Pons (tissue), 1 donor: ENCODE measurements around the gene NEBL.

Experiments used
- DNase-seq: peaks from one replicate; pipeline ENCODE4 v3.0.0-alpha.2; 2016; ENCODE audit warnings: low spot score

Gene NEBL

DNA sequence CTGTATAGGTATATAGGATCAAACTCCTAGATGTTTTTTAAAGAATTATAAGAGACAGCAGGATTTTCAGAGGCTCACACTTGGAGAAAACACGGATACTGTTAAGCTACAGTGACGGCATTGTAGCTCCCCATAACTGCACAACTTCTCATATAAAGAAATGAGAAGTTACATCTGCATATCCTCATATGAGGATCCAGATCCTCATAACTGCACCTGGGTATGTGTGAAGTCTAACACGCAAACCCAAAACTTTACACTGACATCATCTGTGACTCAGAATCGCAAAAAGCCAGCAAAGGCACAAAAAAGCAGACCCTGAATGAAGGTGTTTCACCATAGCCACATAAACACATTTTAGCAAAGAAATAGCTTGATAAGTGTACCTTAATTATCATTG lies 34.1 kb downstream of the NEBL start:
- no peak for DNase-seq

DNA sequence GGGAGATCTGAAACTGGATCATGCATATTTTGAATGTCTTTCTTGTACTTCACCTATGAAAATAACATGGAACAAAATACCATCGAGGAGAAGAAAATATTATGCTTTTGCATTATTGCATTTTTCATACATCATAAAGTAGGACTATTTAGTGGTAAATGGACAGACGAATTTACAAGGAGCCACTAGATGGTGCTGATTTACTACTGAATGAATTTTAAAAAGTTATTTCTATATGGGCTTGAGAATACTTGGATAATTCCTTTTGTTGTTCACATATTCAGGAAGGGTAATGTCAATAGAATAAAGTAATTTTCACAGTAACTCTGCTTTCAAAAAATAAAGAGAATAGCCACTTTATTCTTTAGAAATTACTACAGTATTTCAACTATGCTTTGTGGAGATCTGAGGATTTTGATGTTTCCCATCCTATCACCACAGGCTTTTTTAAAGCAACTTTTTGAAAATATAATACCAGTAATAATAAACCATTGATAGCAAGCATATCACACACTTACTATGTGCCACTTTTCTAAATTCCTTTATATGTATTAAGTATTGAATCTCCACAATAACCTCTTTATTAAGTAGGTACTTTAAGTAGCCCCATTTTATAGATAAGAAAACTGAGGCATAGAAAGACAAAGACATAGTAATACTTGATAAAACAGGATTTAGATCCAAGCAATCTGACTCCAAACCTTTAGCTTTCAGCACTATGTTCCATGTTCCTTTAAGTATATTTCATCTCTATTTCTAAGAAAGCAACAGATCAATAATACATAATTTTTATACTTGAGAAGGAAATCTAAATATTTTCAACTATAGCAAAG lies 38.6 kb downstream of the NEBL start:
- DNase-seq, result peak; percentile 41

DNA sequence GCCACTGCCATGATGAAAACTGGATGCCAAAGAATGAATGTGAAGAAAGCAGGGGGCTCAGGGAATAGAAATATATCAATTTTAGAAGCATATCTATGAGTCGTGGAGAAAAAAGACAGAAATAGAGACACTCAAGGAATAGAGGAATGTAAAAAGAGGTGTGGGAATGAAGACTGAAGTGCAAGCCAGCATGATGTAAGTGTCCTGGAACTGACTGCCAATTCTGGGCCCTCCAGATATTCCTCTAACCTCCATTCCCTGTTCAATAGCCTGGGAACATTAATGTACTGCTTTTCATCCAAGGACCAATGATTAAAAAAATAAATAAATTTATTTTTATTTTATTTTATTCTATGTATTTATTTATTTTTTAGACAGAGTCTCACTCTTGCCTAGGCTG lies 40.6 kb downstream of the NEBL start:
- DNase-seq, result no peak

DNA sequence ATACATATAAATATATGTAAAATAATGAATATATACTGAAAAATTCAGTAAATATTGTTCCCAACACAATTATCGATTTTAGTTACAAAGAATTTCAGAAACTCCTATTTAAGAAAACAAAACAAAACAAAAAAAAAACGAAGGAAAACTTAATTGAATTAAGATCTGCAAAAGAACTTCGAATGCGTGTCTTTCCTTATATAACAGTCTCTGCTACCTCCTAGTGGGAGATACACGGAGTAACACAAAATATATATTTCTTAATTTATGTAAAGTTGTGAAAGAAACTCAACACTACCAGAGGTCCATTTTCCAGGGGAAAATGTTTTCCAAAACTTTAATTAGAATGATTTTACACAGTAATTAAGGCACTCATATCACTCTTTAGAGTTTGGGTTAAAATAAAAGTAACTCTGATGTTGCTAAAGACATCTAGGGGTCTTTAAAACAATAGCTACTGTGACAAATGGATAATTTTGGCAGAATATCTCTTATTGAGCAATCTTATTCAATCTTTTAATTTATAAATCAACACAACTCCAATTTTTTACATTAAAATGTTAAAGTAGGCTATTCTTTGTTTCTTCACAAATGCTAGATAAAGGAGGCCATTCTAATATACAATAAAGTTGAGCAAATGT lies 41.6 kb downstream of the NEBL start:
- DNase-seq, result peak; percentile 21

DNA sequence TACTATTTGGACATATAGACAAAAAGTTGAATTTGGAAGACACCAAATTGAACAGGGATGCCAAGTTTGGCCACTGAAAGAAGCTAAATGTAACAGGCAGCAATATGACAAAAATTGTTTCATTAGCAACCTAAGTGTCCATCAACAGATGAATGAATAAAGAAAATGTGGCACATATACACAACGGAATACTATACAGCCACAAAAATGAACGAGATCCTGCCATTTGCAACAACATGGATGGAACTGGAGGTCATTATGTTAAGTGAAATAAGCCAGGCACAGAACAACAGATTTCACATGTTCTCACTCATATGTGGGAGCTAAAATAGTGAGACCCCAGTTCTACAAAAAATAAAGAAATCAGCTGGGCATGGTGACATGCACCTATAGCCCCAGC lies 43.8 kb downstream of the NEBL start:
- no peak for DNase-seq

DNA sequence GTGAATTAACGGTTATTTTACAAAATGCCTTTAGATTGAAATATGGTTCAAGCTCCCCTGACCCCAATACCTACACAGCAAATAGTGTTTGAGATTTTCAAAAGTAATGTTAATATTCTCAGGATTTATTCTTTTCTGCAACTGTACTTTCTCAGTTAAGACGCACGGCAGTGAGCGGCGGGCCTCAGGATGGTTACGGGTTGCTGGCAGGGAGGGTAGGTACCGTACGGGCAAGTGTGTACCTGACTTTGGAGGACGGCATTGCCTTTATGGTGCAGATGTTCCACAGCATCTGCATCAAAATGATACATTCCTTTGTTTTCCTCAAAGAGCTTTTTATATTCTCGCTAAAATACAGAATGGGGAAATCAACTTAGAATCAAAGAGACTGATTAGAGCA lies 44.8 kb downstream of the NEBL start:
- DNase-seq, result no peak

DNA sequence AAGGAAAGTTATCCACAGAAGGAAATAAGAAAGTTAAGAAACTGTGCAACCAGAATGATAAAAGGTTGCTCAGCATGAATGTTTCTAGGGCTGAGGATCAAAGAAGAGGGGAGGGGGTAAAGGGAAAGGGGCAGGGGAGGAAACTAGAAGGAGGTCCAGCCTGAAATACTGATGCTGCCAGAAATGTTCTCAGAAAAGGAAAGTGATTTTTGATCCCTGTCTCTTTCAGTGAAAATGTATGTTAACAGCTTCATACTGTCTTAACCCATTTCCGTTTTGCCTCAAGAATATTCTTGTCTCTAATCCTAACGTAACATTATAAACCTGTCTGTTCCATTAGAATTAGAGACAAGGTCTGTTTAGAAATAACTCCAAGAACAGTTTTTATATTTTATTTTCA lies 49.6 kb downstream of the NEBL start:
- DNase-seq, result no peak

DNA sequence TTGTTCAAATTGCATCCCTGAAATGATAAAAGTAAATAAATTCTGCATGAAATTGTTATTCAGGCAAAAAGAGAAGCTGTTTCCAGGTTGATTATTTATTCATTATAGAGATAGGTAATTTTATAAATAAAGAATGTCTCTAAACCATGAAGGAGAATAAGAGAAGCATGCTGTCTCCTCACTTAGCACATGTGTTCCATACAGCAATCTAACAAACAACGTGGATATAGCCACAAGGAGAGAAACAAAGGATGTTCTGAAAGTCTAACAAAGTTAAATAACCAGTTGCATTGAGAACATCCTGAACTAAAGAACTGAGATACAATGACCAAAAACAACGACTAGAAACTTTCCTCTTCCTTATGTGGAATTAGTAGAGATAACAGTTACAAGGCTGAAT lies 50.8 kb downstream of the NEBL start:
- DNase-seq, result no peak

DNA sequence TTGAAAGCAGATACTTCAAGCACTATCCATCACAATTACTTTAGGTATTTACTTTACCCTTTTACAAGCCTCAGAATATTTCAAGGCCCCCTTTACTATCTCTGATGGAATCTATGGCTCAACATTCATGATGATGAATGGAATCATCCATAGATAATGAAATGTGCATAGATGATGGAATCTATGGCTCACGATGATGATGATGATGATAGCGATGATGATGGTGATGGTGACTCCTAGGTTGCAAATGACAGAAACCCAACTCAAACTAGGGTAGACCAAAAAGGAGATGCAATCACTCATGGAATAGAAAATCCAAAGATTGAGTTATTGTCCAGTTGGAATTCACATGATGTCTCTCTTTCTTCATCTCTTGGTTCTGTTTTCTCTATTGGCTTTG lies 55.7 kb downstream of the NEBL start:
- no peak for DNase-seq

DNA sequence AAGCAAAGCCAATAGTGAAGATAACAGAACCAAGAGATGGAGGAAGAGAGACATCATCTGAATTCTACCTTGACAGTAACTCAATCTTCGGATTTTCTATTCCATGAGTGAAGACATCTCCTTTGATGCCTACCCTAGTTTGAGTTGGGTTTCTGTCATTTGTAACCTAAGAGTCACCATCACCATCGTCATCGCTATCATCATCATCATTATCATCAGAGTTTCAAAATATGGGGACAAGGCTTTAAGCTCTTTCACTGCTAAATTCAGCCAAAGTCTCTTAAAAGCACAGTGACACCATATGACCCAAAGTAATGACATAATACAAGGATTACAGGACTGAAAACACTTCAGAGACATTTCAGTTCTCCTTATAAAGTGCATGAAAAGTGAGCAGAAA lies 57.2 kb downstream of the NEBL start:
- no peak for DNase-seq

DNA sequence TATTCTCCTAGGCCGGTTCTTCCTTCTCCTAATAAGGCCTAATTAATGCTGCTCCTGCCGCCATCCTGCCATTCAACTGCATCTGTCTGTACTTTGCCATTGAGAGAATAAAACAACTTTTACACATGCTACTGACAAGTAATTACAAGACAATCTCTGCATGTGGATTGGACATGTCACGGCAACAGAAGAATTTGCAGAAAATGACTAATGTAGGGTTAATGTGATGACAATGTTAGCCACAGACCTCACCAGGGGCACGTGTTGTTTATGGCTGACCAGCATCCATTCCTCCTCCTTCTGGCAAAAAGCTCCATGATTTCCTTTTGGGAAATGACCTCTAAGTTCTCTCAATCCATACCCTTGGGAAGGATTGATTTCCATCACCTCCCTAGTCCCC lies 58.0 kb downstream of the NEBL start:
- DNase-seq, result no peak

DNA sequence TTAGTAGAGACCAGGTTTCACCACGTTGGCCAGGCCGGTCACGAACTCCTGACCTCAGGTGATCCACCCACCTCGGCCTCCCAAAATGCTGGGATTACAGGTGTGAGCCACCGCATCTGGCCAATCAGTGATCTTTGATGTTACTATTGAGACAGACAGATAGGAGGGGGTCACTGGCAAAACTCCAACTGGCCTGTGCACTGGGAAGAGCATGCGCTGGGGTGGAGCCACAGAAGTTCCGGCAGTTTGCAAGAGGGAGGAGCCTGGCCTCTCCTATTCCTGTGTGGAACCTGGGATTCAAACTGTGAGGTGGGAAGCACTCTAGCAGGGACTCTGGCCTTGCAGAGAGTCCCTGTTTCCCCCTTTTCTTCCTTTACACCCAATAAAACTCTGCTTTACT lies 60.7 kb downstream of the NEBL start:
- no peak for DNase-seq

DNA sequence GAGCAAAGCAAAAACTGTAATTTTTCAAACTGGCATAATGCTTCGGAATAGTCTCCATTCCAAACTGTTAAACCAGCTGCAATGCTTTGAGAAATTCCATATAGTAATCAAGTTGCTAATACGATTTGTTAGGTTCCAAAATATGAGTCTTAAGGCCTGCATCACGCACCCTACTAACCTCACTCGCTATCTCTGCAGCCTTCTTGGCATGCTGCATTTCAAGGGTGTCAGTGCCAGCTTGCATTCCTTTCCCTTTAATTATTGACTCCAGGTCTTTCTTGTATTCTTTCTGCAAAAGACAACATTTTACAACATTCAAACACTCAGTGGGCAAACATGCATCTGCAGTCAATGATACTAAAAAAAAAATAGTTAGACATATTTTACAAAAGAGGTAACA lies 61.8 kb downstream of the NEBL start:
- no peak for DNase-seq

DNA sequence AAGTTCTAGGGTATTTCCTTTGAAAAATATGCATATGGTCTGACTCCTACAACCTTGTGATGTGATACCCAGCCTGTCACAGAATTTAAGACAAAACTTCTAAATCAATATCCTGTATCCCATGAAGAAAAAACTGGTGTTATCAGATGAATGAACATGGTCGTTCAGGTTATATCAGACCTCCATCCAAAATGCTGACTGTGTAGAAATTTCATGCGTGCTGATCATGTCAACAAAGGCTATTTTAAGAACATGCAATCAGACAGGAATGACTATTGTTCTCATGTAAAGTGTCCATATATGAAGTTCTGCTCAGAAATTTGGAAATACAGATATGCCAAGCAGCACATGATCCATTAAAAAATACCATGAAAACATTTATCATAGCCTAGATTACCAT lies 62.3 kb downstream of the NEBL start:
- DNase-seq, result no peak

DNA sequence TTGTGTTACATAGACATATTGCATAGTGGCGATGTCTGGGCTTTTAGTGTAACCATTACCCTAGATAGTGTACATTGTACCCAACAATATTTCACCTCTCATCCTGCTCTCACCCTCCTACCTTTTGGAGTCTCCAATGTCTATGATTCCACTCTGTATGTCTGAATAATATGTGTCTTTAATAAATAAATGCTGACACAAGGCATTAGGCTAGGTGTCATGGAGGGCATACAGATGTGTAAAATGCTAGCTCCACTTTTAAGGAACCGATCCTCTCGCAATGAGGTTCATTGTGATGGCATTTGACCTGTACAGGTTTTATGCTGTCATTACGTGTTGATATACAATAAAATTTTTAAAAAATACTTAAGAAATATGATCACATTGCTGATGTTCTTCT lies 74.3 kb downstream of the NEBL start:
- no peak for DNase-seq

DNA sequence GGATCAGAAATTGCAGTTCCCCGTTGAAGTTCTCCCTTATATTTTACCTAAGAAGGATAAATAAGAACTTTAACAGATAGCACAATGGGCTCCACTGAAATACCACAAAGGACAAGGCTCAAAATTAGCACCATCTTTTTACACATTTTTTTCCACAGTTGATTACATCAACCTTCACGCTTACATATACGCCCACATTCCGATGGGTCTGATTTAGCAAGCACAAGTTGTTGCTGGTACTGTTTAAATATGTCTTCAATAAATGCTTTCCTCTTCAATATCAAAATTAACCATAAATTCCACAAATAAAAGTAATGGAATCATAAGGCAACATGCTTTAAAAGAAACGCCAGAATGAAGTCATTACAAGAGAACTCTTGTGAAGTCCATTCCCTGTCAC lies 79.5 kb downstream of the NEBL start:
- DNase-seq, result no peak

DNA sequence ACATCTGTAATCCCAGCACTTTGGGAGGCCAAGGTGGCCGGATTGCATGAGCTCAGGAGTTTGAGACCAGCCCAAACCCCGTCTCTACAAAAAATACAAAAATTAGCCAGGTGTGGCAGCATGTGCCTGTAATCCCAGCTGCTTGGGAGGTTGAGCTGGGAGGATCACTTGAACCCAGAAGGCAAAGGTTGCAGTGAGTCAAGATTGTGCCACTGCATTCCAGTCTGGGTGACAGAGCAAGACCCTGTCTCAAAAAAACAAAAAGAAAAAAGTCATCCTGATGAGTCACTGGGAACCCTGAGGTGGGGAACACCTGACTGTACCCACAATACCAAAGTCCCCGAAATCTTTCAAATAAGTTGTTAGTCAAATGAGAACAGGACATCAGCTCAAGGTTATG lies 80.0 kb downstream of the NEBL start:
- DNase-seq, result no peak

DNA sequence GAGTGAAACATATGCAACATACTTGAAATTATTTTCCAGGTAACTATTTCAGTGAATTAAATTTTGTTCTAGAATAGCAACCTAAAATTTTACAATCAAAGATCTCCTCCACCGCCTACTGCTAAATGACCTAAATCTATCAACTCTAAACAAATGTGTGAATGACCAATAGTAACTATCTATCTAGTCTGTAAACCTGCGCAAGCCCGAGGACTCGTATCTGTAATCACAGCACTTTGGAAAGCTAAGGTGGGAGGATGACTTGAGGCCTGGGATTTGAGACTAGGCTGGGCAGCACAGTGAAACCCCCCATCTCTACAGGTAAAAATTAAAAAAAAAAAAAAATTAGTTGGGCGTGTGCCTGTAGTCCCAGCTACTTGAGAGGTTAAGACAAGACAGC lies 83.0 kb downstream of the NEBL start:
- DNase-seq, result no peak

DNA sequence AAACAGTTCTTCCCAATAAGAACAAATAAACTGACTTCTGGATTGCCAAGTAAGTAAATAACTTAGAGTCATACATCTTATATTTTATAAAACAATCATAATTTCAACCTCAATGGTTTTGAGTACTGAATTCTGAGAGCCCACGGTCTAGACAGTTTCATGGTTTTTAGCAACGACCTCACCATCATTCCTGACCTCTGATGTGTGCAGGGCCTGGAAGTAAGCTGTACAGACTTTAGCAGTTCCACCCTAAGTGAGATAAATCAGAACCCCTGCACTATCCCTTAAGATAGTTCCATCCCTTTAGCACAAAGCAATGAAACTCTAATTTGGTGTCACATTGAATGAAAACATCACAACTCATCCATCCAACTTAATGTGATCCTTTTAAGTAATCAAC lies 86.0 kb downstream of the NEBL start:
- no peak for DNase-seq

DNA sequence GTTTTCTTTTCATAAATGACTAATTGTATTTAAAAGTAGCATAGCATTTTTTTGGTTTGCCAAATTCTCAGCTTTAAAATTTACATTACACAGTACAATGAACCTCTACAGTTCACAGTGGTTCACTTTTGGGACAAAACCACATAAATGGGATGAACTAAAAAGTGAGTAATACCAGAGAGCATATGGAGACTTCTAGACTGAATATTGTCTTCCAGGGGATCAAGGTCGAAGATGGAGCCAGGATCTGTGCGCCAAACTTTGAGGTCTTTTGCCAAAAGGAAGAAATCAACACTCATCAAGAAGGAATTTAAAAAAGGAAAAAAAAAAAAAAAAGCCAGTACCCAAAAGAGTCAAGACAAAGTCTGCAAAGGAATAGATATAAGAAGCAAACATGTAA lies 87.5 kb downstream of the NEBL start:
- DNase-seq, result no peak

DNA sequence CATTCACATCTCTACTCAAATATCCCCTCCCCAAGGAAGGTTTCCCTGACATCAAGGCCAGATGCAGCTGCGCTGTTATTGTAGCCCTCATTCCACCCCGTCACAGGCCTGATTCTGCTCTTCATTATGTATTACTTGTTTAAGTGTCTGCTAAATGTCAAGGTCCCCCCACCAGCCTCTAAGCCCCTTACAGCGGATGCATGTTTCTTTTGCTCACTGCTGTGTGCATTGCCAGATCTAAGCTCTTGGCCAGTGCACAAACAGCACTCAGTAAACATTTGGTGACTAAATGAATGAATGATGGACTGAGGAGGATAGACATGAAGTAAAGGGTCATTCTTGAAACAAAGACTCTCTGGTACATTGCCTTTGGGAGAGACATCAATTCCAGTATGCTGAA lies 90.6 kb downstream of the NEBL start:
- no peak for DNase-seq

DNA sequence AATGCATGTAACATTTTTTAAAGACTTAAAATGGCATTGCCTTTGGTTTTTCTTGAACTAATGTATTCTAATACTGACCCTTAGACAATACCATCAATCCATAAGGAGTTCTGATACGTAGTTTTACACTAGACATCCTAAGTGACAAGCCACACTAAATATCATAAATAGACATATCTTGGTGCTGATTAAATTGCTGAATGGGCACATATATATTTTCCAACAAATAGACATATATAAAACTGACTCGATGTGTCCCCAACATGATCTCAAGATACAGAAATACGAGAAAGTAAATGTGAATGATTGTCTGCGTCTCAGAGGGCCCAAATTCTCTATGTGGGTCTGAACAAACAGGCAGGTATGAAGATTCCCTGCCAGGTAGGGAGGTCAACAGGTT lies 99.8 kb downstream of the NEBL start:
- DNase-seq, result no peak

DNA sequence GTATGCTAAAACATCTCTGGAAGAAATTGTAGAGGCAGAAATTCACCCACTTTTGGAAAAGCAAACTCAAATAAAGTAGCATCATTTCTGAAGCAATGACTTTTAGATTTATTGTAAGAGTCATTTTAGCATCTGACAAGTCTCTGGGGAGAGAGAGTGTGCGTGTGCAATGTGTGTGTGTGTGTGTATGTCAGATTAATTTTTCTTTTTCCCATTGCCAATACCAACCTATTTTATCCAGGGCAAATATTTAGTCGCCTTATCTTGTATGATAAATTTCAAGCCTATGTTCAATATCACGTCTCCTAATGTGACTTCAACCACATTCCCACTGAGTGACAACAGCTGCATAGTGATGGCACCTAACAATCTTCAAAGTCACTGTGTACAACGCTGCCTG lies 101.7 kb downstream of the NEBL start:
- no peak for DNase-seq

DNA sequence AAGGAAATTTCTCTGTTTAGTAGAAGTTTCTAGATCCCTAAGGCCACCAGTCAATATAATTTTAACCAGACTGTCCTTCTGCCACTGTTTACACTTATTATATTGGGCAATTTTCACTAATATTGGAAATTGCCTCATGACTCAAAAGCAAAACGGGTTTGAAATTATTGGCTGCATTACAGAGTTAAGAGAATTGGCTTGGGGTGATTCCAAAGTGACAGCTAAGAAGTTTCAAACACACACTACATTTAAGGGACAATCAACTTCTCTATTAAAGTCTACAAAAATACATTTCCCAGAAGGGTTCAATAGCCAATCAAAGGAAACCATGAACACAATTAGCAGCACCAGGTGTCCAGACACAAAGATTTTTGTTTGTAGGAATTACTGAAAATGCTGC lies 111.9 kb downstream of the NEBL start:
- DNase-seq, result no peak
